Keratinocyte (primary cell): ENCODE measurements around the gene RBM38.

Experiments
- EZH2 ChIP-seq: IDR thresholded peaks from one replicate; pipeline ENCODE4 v1.6.1; 2012; ENCODE audit warnings: inconsistent platforms, mild to moderate bottlenecking, low read length, moderate library complexity
- TF ChIP-seq, protein P1 (sequence below), 3 experiments: IDR thresholded peaks in 1 of 3; conservative IDR thresholded peaks in 1 of 3; optimal IDR thresholded peaks in 1 of 3; 2 replicates in 2 of 3; 3 replicates in 1 of 3; pipeline versions ENCODE3 to v1.5.1; 2011; ENCODE audit warnings: low read length in 3 of 3, mild to moderate bottlenecking in 3 of 3, moderate library complexity in 2 of 3, control low read depth in 1 of 3, inconsistent platforms in 1 of 3; ENCODE audit not compliant: insufficient read depth in 2 of 3; ENCODE audit errors: extremely low read depth in 1 of 3

DNA sequence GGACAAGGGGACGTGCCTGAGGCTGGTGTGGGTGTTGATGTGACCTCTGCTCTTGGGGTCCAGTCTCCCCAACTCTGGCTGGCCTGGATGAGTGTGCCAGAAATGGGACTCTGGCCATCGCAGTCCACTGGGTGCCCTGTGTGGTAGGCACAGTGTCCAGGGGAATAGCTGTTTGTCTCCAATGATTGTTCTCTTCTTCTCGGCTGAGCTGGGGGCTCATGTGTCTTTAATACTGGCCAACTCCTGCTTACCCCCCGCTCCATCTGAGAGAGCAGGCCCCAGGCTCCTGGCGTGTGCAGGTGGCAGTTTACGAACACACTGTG lies 45.0 kb downstream of the RBM38 start:
- TF ChIP-seq, protein P1, sequence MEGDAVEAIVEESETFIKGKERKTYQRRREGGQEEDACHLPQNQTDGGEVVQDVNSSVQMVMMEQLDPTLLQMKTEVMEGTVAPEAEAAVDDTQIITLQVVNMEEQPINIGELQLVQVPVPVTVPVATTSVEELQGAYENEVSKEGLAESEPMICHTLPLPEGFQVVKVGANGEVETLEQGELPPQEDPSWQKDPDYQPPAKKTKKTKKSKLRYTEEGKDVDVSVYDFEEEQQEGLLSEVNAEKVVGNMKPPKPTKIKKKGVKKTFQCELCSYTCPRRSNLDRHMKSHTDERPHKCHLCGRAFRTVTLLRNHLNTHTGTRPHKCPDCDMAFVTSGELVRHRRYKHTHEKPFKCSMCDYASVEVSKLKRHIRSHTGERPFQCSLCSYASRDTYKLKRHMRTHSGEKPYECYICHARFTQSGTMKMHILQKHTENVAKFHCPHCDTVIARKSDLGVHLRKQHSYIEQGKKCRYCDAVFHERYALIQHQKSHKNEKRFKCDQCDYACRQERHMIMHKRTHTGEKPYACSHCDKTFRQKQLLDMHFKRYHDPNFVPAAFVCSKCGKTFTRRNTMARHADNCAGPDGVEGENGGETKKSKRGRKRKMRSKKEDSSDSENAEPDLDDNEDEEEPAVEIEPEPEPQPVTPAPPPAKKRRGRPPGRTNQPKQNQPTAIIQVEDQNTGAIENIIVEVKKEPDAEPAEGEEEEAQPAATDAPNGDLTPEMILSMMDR (optimal IDR thresholded peaks at IDR 0.05 in 1 of 3, IDR thresholded peaks at IDR 0.05 in 1 of 3, conservative IDR thresholded peaks at IDR 0.05 in 1 of 3; ENCODE audit: extremely low read depth in 1 of 3, insufficient read depth in 2 of 3, low read length in 3 of 3): no peak
- TF ChIP-seq EZH2: no peak
